ENCODE results near the gene FGF22.
"Not testable (repeated sequence)": the region's sequence is repeated elsewhere in the genome, so short reads cannot be mapped to it uniquely, and the experiment has no call there.

The FGF22 gene

DNA sequence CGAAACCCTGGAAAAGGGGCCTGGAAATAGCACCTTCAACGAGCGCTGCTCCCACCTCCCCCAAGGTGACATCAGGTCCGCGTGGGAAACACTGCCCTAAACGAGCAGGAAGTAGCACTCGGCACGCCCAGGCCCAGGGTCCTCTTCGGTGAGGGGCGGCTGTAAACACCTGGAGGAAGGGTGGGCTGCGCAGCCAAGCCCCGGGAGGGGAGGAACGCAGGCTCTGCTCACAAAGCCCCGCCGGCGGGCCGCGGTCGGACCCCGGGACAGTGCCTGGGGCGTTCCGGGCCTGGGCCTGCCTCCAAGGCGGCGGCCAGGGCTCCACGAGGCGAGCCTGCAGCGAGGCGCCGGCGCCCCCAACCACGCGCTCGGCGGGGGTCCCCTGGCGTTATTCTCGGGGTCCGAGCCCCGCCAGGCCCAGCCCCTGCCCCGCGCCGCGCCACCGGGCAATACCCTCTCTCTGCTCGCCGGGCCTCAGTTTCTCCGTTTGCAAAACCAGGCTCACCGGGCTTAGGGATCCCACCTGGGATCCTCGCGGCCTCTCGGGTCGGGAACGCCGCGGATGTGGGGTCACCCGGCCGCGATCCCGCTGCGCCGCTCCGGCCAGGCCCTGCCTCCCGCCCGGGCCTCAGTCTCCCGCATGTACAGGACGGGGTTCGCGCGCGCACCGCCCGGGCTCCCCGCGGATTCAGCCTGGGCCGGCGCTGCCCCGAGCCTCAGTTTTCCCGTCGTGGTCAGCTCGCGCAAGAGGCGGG lies 22.7 kb downstream of the FGF22 start:
- TF ChIP-seq CTCF (IDR thresholded peaks at IDR 0.05; ENCODE audit: low read depth, low read length, missing control alignments): no peak
- no peak for DNase-seq (ENCODE audit: extremely low read depth, low read depth)
- peak overlapping the region; percentile 89 for H3K4me3 ChIP-seq (replicated peaks; ENCODE audit: low read depth, low read length)

DNA sequence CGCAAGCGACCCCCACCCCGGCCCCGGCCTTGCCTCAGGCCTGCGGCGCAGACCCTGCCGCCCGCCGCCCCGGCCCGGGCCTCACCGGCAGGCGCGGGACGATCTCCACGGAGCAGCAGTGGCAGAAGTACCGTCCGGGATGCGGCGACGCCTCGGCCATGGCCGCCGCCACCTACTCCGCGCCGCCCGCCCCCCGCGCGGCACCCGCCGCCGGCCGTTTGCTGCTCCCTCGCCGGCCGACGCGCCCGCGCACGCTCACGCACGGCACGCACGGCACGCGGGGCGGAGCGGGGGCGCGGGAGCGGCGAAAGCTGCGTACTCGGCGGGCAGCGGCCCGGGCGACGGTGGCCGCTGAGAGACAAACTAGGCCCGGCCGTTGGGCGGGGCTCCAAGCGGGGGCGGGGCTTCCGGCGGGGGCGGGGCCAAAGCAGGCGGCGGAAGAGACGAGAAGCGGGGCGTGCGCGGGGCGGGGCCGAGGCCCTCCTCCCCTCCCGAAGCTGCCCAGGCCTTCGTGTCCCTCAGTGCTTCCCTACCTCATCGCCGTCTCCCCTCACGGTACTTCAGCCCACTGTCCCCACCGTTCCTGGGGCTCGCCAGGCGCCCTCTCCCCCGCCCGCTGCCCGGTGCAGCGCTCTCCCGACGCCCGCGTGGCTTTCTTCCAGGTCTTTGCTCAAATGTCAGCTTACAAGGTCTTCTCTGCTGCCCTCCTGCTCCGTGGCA lies 23.4 kb downstream of the FGF22 start, which contains the start of gene RNF126:
TSS of gene RNF126 (minus strand) at position 253 of the 720 bp plus-strand sequence. CDS start at position 160, 93 bp downstream.
- no peak for TF ChIP-seq CTCF (IDR thresholded peaks at IDR 0.05; ENCODE audit: low read depth, low read length, missing control alignments)

GRCh38 chr19:663682-664117 lies 24.0 kb downstream of the FGF22 start:
- no peak for TF ChIP-seq CTCF (IDR thresholded peaks at IDR 0.05; ENCODE audit: low read depth, low read length, missing control alignments)
- DNase-seq (ENCODE audit: extremely low read depth, low read depth): no peak
- peak overlapping the region; percentile 30 for H3K4me3 ChIP-seq (replicated peaks; ENCODE audit: low read depth, low read length)

More for the DNA sequence above, 23.4 kb downstream of the FGF22 start, which contains the start of gene RNF126:
- no peak for DNase-seq (ENCODE audit: extremely low read depth, low read depth)
- H3K4me3 ChIP-seq (replicated peaks; ENCODE audit: low read depth, low read length): peak within 1 kb of the TSS; percentile 89

- no peak for DNase-seq (ENCODE audit: extremely low read depth, low read depth)
- H3K4me3 ChIP-seq (replicated peaks; ENCODE audit: low read depth, low read length): no peak overlapping the region
- TF ChIP-seq CTCF (IDR thresholded peaks at IDR 0.05; ENCODE audit: low read depth, low read length, missing control alignments): peak; percentile 89
Observed at GRCh38 chr19:664913-665443, 25.3 kb downstream of the FGF22 start.

DNA sequence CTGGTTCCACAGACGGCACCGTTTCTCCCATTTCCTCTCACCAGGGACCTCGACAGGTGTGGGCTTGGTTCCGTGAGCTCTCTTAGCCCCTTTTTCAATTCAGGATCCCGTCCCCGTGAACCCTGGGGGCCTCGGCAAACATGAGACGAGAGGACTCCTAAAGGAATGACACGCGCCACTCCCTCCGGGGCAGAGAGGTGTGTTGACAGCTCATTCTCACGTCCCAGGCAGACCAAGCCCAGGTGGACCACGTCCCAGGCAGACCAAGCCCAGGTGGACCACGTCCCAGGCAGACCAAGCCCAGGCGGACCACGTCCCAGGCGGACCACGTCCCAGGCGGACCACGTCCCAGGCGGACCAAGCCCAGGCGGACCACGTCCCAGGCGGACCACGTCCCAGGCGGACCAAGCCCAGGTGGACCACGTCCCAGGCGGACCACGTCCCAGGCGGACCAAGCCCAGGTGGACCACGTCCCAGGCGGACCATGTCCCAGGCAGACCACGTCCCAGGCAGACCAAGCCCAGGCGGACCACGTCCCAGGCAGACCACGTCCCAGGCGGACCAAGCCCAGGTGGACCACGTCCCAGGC lies 27.4 kb downstream of the FGF22 start:
- not testable (repeated sequence) for DNase-seq (ENCODE audit: extremely low read depth, low read depth); H3K4me3 ChIP-seq (replicated peaks; ENCODE audit: low read depth, low read length)

DNA sequence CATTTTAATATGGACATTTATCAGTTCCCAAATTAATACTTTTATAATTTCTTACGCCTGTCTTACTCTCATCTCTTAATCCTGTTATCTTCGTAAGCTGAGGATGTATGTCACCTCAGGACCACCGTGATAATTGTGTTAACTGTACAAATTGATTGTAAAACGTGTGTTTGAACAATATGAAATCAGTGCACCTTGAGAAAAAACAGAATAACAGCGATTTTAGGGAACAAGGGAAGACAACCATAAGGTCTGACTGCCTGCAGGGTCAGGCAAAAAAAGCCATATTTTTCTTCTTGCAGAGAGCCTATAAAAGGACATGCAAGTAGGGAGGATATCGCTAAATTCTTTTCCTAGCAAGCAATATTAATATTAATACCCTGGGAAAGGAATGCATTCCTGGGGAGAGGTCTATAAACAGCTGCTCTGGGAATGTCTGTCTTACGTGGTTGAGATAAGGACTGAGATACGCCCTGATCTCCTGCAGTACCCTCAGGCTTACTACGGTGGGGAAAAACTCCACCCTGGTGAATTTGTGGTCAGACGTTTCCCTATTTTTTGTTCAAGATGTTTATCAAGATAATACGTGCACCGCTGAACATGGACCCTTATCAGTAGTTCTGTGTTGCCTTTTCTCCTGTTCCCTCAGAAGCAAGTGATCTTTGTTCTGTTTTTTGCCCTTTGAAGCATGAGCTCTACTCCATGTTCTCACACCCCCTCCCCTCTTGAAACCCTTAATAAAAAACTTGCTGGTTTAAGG lies 29.2 kb downstream of the FGF22 start:
- not testable (repeated sequence) for DNase-seq (ENCODE audit: extremely low read depth, low read depth); H3K4me3 ChIP-seq (replicated peaks; ENCODE audit: low read depth, low read length)

DNA sequence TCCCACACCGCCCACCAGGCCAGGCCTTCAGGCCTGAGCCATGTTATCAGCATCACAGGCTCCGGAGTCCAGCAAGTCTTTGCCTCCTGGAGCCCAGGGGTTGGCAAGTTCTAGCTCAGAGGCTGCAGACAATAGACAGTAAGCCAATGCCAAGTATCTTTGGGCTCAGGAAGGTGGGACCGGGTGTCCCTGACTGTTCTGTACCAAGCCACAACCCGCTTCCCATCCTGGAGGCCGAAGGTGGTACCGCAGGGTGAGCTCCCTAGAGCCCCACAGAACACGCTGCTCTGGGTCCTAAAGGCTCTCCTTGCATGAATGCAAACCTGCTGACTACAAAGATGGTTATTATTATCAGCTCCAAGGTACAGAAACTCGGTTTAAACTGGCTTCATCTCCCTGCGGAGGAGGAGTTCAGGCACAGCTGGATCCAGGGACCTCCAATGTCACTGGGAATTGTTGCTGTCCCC lies 31.0 kb downstream of the FGF22 start:
- TF ChIP-seq CTCF (IDR thresholded peaks at IDR 0.05; ENCODE audit: low read depth, low read length, missing control alignments): no peak

More for the DNA sequence above, 31.0 kb downstream of the FGF22 start:
- no peak overlapping the region for H3K4me3 ChIP-seq (replicated peaks; ENCODE audit: low read depth, low read length)
- DNase-seq (ENCODE audit: extremely low read depth, low read depth): no peak
